Activated CD8-positive, alpha-beta T cell treated with anti-CD3 and anti-CD28 coated beads for 36 hours (primary cell): Measurements from ENCODE around the gene ZNF521. TPM values are rescaled to one million over a fixed set of nuclear protein-coding genes. Genes with fewer than 3 reads are reported as not detected.

Source experiments
- ATAC-seq: fragments of 200-7000 bp; cut with Tn5 transposase; one replicate; pipeline ENCODE4 v1.10.0; 2021; ENCODE audit warnings: mild to moderate bottlenecking, moderate library complexity
- CTCF ChIA-PET: fragments of 350-600 bp; sonication (Branson Sonifier 250); formaldehyde crosslinking; loops from one replicate; lab custom pipeline; 2021; ENCODE audit warnings: antibody characterized with exemption; lab: Charles Lee
- POLR2A ChIA-PET: fragments of 350-600 bp; sonication (Branson Sonifier 250); formaldehyde crosslinking; loops from one replicate; lab custom pipeline; 2021; ENCODE audit warnings: antibody characterized with exemption; lab: Charles Lee
- DNase-seq: peaks from one replicate; pipeline ENCODE4 v3.0.0-alpha.2; 2020
- H3K27ac Mint-ChIP-seq: one replicate; pipeline ENCODE4 v1.8.0; 2021; ENCODE audit warnings: mild to moderate bottlenecking, mixed read lengths
- H3K27me3 Mint-ChIP-seq: one replicate; pipeline ENCODE4 v1.8.0; 2021; ENCODE audit warnings: mixed read lengths
- H3K36me3 Mint-ChIP-seq: one replicate; pipeline ENCODE4 v1.8.0; 2021; ENCODE audit warnings: low read depth, mixed read lengths
- H3K4me1 Mint-ChIP-seq: one replicate; pipeline ENCODE4 v1.8.0; 2021; ENCODE audit warnings: low read depth, mixed read lengths
- H3K4me3 Mint-ChIP-seq: one replicate; pipeline ENCODE4 v1.8.0; 2021; ENCODE audit warnings: mild to moderate bottlenecking, moderate library complexity, mixed read lengths
- H3K9me3 Mint-ChIP-seq: one replicate; pipeline ENCODE4 v1.8.0; 2021; ENCODE audit warnings: mixed read lengths
- CTCF ChIP-seq: fragments of 200-600 bp; IDR thresholded peaks from one replicate; pipeline ENCODE4 v1.8.0; 2022; ENCODE audit warnings: antibody characterized with exemption, mild to moderate bottlenecking
- intact Hi-C: fragments of 100-400 bp; cut with micrococcal nuclease; formaldehyde crosslinking; loops from one replicate; pipeline ENCODE4 v1.10.0; 2022
- total RNA-seq, 2 experiments: library from RNA; stranded (reverse); gene quantifications; one replicate each; pipeline ENCODE4 v1.2.3, GENCODE V29; 2021

The ZNF521 gene
- total RNA-seq, 2 experiments from 2014 or later, result not detected

GRCh38 chr18:25327584-25327983, 24.4 kb downstream of the ZNF521 start:
- no peak for DNase-seq
- Mint-ChIP-seq H3K4me1 (no peaks in the 10 kb centered on the region), H3K36me3 (no peaks in the 10 kb centered on the region), H3K27me3 (peaks cover 6% of the 10 kb centered on the region), H3K27ac (no peak overlapping the region), H3K4me3 (no peak overlapping the region), H3K9me3 (no peaks in the 10 kb centered on the region)
- CTCF ChIA-PET, result no interaction called here
- ATAC-seq, result no peak
- intact Hi-C loops, result no loop called here
- POLR2A ChIA-PET, result no interaction called here
- TF ChIP-seq CTCF, result no peak

- Mint-ChIP-seq H3K4me1 (no peaks in the 10 kb centered on the region), H3K27ac (no peak overlapping the region), H3K36me3 (no peaks in the 10 kb centered on the region), H3K27me3 (peaks cover 6% of the 10 kb centered on the region), H3K9me3 (no peaks in the 10 kb centered on the region), H3K4me3 (no peak overlapping the region)
- ATAC-seq (no peak), DNase-seq (no peak)
- POLR2A ChIA-PET, result no interaction called here
- TF ChIP-seq CTCF, result no peak
- CTCF ChIA-PET, result no interaction called here
- intact Hi-C loops, result no loop called here
These were observed 25.5 kb downstream of the ZNF521 start for GRCh38 chr18:25326361-25326952.

- ChIA-PET POLR2A (no interaction called here), CTCF (no interaction called here)
- no peak overlapping the region for H3K4me3 Mint-ChIP-seq
- H3K27ac Mint-ChIP-seq, result no peak overlapping the region
- H3K4me1 Mint-ChIP-seq, result no peaks in the 10 kb centered on the region
- DNase-seq (no peak), ATAC-seq (no peak)
- peaks cover 6% of the 10 kb centered on the region for H3K27me3 Mint-ChIP-seq
- no peaks in the 10 kb centered on the region for H3K36me3 Mint-ChIP-seq
- intact Hi-C loops, result no loop called here
- no peak for TF ChIP-seq CTCF
- no peaks in the 10 kb centered on the region for H3K9me3 Mint-ChIP-seq
These were observed 29.2 kb downstream of the ZNF521 start for GRCh38 chr18:25322806-25323205.

- intact Hi-C loops, result no loop called here
- ChIA-PET POLR2A (no interaction called here), CTCF (no interaction called here)
- Mint-ChIP-seq H3K9me3 (no peaks in the 10 kb centered on the region), H3K4me3 (no peak overlapping the region), H3K27ac (no peak overlapping the region), H3K36me3 (no peaks in the 10 kb centered on the region), H3K4me1 (no peaks in the 10 kb centered on the region), H3K27me3 (no peaks in the 10 kb centered on the region)
- no peak for ATAC-seq
- no peak for DNase-seq
- TF ChIP-seq CTCF, result no peak
These were observed 35.5 kb downstream of the ZNF521 start for GRCh38 chr18:25316381-25317018.

GRCh38 chr18:25314838-25315190, 37.2 kb downstream of the ZNF521 start:
- TF ChIP-seq CTCF, result no peak
- ATAC-seq (no peak), DNase-seq (no peak)
- Mint-ChIP-seq H3K4me3 (no peak overlapping the region), H3K4me1 (no peaks in the 10 kb centered on the region), H3K27me3 (no peaks in the 10 kb centered on the region), H3K36me3 (no peaks in the 10 kb centered on the region), H3K27ac (no peak overlapping the region), H3K9me3 (no peaks in the 10 kb centered on the region)
- intact Hi-C loops, result no loop called here
- POLR2A ChIA-PET, result no interaction called here
- CTCF ChIA-PET, result no interaction called here
